Activated CD8-positive, alpha-beta memory T cell treated with anti-CD3 and anti-CD28 coated beads for 4 hours (primary cell): ENCODE measurements around the gene MBTPS1.
A peak's percentile ranks its signal among the peaks of the same experiment; 100 is the strongest.

Experiments used
- DNase-seq, 2 donors: peaks; one replicate each; pipeline ENCODE4 v3.0.0-alpha.2; 2020; ENCODE audit warnings: low read depth in 2 of 2

MBTPS1 gene

GRCh38 chr16:84098939-84099338 is 17.8 kb downstream of the MBTPS1 start:
- DNase-seq: no peak

- no peak for DNase-seq
These were observed 20.2 kb downstream of the MBTPS1 start for GRCh38 chr16:84096447-84097005.

DNA sequence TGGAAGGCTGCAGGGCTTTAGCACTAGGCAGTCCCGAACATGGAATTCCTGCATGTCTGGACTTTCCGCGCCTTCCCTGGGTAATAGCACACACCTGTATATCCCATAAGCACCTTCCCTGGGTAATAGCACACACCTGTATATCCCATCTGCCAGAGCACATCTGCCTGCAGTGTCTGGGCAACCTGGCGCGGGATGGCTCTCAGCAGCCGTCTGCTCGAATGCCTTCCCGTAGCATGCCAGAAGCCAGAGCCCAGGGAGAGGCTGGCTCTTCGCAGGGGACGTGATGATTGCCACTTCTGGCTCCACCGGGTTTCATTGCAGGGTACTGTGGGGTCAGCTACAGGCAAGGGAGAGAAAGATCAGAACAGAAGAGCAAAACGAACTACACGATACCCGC is 21.3 kb downstream of the MBTPS1 start:
- DNase-seq: no peak

DNA sequence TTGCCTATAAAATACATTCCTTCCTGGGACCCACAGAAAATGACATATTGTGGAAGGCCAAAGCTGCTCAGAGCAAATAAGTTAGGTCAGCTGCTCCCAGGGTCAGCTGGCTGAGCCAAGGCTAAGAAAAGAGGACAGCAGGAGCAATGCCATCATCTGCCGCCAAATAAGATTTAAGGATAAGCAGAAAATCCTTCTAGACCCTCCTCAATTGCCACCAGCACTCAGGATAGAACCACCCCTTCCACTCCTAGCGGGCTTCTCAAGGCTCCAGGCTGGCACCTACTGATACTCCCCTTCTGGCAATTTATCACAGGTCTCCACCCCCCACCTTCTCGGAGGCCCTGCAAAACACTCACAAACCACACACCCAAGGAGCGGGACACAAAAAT is 22.9 kb downstream of the MBTPS1 start:
- no peak for DNase-seq

DNA sequence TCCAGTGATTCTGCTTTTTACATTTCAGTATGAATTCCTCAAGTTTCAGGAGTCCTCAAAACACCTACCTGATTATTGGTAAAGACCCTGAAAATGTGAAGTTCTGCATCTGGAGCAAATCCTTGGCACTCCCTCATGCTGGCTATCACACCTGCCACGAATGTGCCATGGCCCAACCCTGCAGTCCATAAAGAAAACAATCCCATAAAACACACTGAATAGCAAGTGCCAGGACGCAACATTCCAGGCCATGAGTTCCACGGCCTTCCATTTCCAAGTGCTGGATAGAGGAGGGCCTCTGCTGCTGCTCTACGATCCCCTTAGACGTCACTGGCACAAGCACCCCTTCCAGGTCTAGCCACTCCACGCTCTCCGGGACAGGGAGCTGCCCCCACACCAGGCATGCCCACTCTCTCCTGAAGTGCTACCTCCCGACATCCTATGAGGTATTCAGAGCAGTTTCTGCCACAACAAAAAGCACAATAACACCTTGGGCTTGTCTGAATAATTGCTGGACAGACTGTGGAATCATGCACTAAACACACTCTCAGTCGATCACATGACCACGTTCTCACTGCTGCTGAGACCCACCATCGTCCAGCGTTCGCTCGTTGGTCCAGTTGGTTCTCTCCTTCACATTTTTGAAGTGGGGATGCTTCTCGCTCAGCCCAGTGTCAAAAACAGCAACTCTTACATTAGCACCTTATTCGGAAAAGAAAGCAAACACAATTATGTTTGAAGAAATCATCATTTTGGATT is 23.4 kb downstream of the MBTPS1 start:
- no peak for DNase-seq

DNA sequence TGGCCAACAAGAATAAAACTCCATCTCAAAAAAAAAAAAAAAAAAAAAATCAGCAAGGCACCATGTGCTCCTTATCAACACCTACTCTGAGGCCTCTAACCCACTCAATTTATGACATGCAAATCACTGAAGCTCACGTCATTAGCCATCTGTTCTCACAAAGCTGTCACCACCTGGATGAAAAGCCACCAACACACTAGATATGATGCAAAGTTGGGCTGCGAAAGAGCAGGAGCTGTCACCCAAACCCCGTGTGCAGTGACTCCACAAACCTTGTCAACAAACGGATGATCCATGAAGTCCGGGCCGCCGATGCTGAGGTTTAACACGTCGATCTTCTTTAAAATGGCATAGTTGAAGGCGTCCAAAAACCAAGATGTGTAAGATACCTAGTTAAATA is 25.3 kb downstream of the MBTPS1 start:
- no peak for DNase-seq

DNA sequence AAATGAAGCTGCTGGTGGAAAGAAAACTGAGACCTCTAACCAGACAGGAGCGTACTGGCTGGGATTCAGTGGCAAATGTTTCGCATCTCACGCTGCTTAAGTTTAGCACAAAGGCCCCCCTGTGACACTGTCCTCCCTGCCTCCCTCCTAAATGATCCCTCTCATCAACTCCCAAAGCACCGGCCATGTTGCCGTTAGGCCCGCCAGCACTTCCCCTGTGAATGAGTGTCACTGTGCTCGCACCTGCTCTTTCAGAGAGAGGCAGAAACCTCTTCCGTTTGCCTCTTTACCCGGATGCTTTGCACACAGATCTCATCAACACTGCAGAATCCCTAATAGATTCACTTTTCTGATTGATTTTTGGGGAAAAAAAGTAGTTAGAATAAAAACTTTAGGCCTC is 26.5 kb downstream of the MBTPS1 start:
- no peak for DNase-seq

GRCh38 chr16:84088695-84089395 is 27.9 kb downstream of the MBTPS1 start:
- DNase-seq: no peak

DNA sequence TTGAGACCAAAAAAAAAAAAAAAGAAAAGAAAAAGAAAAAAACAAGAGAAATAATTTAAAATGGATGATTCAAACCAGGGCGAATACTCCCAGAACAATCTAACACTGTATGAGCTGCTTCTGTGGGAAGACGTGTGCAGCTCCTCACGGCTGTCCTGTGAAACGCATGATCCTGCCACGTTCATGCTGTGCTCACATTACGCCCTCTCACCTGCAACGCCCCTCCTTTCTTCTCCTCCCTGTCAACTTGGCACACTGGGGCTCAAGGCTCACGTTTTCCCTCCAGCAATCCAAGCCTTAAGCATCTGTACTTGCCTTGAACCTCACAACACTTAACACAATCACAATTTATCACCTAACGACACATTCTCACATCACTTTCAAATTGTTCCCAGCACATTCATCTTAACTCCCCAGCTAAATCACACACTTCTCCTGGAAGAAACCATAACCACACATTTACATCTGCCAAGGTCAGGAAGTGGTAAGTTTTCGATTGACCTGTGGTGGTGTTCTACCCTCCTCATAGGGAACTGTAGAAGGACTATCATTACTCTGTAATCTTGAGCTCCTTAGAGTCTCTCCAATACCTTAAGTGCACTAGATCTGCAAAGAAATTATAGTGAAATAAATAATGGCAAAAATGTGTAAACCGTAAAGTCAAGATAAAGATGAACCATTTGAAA is 29.1 kb downstream of the MBTPS1 start:
- DNase-seq: no peak

DNA sequence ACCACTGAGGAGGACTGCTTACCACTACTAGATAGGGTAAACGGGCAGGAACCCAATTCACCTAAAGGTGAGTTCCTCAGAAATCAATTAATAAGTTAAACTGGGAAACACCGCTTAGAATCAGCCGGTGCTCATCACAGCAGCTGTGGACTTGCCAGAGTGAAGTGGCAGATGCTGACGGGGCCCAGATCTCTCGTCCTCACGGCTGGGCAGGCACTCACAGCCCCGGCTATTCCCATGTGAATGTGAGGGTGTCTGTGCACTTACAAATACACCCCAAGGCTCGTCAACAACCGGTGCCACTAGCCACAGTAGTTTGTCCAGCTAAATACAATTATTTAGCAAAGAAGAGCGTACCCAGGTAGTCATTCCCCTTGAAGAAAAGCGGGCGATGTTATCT is 29.7 kb downstream of the MBTPS1 start:
- DNase-seq: no peak

- DNase-seq: no peak
These were observed 30.4 kb downstream of the MBTPS1 start for GRCh38 chr16:84086341-84086740.

DNA sequence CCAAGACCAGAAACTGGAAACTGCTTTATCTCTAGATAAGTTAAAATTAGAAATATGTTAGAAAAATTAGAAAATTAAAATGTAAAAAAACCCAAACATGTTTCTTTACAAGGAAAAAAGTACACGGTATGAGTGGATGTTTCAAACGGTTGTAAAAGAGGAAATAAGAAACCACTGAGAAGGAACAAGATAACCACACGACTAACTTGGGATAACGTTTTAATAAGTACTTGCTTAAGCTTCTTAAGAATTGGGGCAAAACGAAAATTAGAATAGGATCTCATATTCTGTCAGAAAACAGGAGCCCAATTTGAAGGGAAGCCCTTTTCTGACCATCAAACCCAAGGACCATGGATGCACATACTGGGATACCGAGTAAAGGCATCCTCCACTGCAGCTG is 31.0 kb downstream of the MBTPS1 start:
- no peak for DNase-seq

GRCh38 chr16:84085271-84085667 is 31.5 kb downstream of the MBTPS1 start:
- no peak for DNase-seq

GRCh38 chr16:84084570-84085270 is 32.0 kb downstream of the MBTPS1 start:
- DNase-seq: peak; percentile 32 to 44

DNA sequence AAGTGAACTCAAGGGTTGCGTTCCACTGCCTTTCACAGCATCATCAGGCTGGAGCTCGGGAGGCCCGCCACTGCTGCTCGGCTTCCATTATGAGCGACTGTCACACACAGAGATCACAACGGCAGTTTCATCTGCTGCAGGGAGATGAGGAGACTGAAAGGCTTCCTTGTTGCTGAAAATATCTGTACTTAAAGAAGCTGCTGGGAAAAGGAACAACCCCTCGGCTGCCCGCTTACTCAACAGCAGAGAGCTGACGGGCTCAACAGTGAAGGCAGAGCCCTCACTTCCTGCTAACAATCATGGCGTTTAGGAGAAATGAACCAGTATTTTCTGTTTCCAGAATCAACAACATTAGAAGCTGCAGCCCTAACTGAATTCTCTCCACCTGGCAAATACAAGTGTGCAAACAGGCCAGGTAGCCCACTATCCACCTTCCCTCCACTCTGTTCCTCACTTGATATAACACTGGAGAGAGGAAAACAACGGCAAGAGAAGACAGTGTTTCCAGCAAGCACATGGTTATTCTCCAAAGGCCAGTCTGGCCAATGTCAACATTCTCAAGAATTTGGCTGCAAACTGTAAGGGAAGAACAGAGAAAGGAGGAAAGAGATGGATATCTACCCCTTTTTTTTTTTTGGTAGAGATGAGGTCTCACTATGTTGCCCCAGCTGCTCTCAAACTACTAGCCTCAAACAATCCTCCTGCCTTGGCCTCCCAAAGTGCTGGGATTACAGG is 33.7 kb downstream of the MBTPS1 start:
- DNase-seq: no peak

DNA sequence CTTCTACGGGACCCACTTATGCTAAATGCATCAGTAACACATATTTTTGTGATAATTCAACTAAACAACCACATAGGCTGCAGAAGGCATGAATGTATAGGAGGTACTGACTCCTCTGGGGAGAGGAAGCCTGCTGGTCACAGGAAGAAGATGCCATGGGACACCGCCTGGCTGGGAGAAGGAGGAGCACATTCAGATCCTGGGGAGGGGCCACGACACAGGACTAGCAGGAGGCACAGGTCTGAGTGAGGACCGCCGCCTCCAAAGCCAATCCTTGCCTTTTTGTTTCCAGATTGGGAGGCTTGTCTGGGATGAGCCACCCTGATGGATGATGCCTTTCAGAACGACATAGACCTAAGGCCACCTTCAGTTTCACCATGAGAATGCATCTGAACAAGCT is 34.6 kb downstream of the MBTPS1 start:
- DNase-seq: no peak

- no peak for DNase-seq
These were observed 35.2 kb downstream of the MBTPS1 start for GRCh38 chr16:84081446-84081989.

DNA sequence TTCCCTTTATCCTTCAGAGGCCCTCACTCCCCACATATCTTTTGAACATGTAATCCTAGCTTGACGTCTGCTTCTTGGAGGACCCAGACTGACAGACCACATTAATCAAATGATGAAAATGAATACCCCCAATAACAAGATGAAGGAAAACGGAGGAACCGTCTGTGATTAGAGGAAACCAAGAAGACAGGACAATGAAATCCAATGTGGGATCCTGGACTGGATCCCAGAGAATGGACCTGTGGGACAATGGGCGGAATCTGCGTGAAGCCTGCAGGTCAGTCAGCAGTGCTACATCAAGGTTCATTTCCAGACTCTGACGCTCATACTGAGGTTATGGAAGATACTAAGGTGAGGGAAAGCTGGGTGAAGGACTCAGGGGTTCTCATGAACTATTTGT is 35.9 kb downstream of the MBTPS1 start:
- no peak for DNase-seq

DNA sequence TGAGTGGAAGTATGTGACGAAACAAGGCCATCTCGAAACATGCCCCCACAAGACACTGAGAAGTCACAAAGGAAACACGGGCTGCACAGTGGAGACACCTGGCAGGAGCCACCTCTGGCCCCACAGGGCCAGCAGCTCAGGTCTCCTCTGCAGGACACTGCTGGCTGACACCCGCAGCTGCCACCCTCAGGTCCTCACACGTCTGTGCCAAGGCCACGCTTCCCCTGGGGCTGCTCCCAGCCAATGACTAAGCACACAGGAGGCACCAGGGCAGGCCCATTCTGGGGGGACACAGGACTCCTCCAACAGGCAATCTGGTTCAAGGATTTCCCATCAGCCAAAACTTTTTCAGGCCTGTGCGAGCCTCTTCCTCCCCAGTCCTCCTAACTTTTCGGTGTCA is 36.4 kb downstream of the MBTPS1 start:
- no peak for DNase-seq

DNA sequence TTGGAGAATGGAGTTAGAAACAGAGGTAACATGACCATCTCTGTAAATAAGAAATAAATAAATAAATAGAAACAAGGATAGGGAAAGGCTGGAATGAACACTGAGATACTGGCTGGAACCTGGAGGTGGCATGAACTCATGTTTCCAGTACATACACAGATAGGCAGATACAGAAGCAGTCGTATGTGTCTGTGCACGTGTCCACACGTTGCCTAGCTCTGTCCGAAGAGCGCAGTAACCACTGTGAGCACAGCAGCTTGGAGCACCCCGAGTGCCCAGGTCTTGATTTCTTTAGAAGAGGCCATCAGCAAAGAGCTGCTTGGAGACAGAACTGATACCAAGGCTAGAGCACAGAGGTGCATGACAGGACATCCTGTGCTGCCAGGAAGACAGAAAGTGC is 37.1 kb downstream of the MBTPS1 start:
- DNase-seq: no peak

DNA sequence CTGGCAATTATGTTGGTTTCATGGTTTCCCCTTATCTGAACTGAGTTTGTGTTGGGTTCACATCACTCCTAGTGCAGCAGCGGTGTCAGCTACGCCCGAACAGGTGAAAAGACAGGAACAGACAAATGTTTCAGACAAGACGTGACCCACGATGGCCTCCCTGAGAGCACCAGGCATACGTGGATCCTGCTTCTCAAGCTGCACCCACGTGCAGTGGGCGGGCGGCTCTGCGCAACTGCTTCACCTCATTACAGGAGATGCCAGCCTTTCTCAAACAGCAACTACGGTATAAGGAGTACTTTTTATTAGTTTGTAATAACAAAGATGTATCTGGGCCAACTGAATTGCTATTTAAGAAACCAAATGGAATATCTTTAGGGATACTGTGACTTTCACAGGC is 41.4 kb downstream of the MBTPS1 start:
- DNase-seq: no peak
